Measurements from ENCODE around the gene MYEF2.

Gene MYEF2

DNA sequence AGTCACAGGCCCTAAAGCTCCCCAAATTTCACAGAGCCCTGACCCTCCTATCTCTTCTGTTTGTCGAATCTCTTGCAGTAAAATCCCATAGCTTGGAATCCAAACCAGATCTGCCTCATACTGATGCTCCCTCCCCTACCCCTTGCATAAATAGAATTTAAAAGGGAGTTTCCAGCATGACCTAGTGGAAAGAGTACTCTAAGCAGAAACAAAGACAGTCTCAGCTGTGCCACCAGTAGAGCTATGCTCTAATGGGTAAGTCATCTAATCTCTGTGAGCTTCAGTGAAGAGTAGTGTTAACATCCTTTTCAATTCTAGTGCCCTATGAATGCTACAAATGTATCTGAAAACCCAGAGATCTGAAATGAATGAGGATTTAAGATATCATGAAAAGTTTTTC, 24.0 kb upstream of the MYEF2 start:
- Histone ChIP-seq H3K4me3 (ENCODE audit: insufficient read depth, low read length, poor library complexity, severe bottlenecking) (no peak overlapping the region), H3K9me3 (ENCODE audit: insufficient read depth, low read length) (no peaks in the 10 kb centered on the region), H2AFZ (ENCODE audit: low read depth, low read length, severe bottlenecking) (no peak overlapping the region), H3K9ac (ENCODE audit: low read length) (no peak overlapping the region), H3K27me3 (ENCODE audit: low read length) (no peaks in the 10 kb centered on the region), H3K27ac (ENCODE audit: low read depth, low read length) (no peak overlapping the region), H3F3A (ENCODE audit: insufficient read depth) (no peaks in the 10 kb centered on the region), H3K9me2 (replicated peaks; ENCODE audit: insufficient read depth, low read length) (no peaks in the 10 kb centered on the region), H3K36me3 (ENCODE audit: low read length) (no peaks in the 10 kb centered on the region), H4K20me1 (ENCODE audit: low read depth, low read length) (no peaks in the 10 kb centered on the region), H3K4me2 (ENCODE audit: low read depth, low read length, poor library complexity, severe bottlenecking) (no peak overlapping the region), H3K79me2 (ENCODE audit: insufficient read depth, low read length) (no peaks in the 10 kb centered on the region)
- TF ChIP-seq, protein P1, sequence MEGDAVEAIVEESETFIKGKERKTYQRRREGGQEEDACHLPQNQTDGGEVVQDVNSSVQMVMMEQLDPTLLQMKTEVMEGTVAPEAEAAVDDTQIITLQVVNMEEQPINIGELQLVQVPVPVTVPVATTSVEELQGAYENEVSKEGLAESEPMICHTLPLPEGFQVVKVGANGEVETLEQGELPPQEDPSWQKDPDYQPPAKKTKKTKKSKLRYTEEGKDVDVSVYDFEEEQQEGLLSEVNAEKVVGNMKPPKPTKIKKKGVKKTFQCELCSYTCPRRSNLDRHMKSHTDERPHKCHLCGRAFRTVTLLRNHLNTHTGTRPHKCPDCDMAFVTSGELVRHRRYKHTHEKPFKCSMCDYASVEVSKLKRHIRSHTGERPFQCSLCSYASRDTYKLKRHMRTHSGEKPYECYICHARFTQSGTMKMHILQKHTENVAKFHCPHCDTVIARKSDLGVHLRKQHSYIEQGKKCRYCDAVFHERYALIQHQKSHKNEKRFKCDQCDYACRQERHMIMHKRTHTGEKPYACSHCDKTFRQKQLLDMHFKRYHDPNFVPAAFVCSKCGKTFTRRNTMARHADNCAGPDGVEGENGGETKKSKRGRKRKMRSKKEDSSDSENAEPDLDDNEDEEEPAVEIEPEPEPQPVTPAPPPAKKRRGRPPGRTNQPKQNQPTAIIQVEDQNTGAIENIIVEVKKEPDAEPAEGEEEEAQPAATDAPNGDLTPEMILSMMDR (IDR thresholded peaks at IDR 0.05; ENCODE audit: insufficient read depth, low read length, poor library complexity, severe bottlenecking): no peak
- no peak for TF ChIP-seq EZH2phosphoT487 (conservative IDR thresholded peaks at IDR 0.05; ENCODE audit: low read length)

DNA sequence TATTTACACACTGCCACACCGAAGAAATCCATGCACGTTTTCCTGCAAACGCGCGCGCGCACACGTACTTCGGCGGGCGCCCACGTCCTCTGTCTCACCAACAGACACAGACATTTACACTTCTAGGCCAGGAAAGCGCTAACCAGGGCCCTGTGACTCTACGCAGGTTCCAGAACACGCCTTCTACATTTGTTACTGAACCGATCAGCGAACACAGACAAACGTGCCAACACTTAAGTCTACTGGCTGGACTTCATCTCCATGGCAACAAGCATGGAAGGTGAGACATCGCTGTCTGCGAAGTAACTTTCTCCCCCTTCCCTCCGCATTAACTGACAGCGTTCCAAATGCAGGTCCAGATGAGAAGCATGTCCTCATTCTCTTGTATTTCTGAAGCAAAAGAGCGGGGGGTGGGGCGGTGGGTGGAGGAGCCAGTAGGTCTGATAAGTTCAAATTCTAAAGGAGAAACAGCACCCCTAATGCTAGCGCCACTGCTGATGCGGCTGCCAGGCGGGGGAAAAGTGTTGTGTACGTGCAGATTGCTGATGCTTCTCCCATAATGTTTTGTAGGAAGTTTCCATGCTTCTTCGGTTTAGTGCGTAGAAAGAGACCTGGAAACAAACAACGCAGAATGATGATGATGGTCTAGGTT, 13.6 kb upstream of the MYEF2 start, which contains the start of gene CTXN2:
Gene CTXN2 (plus strand): TSS at position 92 of the 652 bp plus-strand sequence. CDS start 9,636 bp downstream, outside the sequence.
- Histone ChIP-seq H3K36me3 (ENCODE audit: low read length) (no peaks in the 10 kb centered on the region), H3K79me2 (ENCODE audit: insufficient read depth, low read length) (no peaks in the 10 kb centered on the region), H2AFZ (ENCODE audit: low read depth, low read length, severe bottlenecking) (no peak within 1 kb of the TSS), H3K4me3 (ENCODE audit: insufficient read depth, low read length, poor library complexity, severe bottlenecking) (no peak within 1 kb of the TSS), H3F3A (ENCODE audit: insufficient read depth) (no peaks in the 10 kb centered on the region), H3K27me3 (ENCODE audit: low read length) (no peaks in the 10 kb centered on the region), H3K9me2 (replicated peaks; ENCODE audit: insufficient read depth, low read length) (no peaks in the 10 kb centered on the region), H3K9ac (ENCODE audit: low read length) (no peak within 1 kb of the TSS), H3K27ac (ENCODE audit: low read depth, low read length) (no peak within 1 kb of the TSS), H3K9me3 (ENCODE audit: insufficient read depth, low read length) (no peaks in the 10 kb centered on the region), H4K20me1 (ENCODE audit: low read depth, low read length) (no peaks in the 10 kb centered on the region), H3K4me2 (ENCODE audit: low read depth, low read length, poor library complexity, severe bottlenecking) (no peak within 1 kb of the TSS)
- TF ChIP-seq, protein P1 (IDR thresholded peaks at IDR 0.05; ENCODE audit: insufficient read depth, low read length, poor library complexity, severe bottlenecking): no peak
- TF ChIP-seq EZH2phosphoT487 (conservative IDR thresholded peaks at IDR 0.05; ENCODE audit: low read length): no peak

DNA sequence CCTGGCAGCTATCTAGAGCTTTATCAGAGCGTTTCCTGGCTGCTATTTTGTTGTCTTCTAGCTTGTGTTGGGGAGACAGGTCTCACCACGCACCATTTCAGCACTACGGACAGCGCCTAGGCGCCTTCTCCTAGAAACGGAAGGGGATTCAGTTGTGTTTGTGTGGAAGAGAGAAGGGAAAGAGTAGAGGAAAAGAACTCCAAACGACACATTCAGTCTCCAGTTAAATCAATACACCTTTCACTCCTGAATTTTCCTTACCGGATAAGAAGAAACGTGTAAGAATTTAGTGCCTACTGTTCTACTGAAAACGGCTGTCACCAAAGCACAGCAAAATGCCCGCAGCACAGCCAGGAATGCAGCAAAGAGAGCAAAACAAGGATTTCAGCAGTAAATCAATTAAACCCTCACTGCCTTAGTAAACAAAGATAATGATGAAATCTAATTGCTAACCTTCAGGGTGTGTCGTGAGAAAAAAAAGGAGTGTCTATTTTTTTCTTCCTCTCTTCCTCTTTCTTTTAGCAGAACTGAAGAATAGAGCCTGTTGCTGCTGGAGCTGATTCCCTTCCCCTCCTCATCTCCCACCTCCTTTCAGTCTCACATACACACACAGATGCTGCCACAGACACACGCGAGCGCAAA, 13.0 kb upstream of the MYEF2 start:
- Histone ChIP-seq H3K9me2 (replicated peaks; ENCODE audit: insufficient read depth, low read length) (no peaks in the 10 kb centered on the region), H2AFZ (ENCODE audit: low read depth, low read length, severe bottlenecking) (no peak overlapping the region), H3K27ac (ENCODE audit: low read depth, low read length) (no peak overlapping the region), H4K20me1 (ENCODE audit: low read depth, low read length) (no peaks in the 10 kb centered on the region), H3K4me3 (ENCODE audit: insufficient read depth, low read length, poor library complexity, severe bottlenecking) (no peak overlapping the region), H3K4me2 (ENCODE audit: low read depth, low read length, poor library complexity, severe bottlenecking) (no peak overlapping the region), H3F3A (ENCODE audit: insufficient read depth) (no peaks in the 10 kb centered on the region), H3K36me3 (ENCODE audit: low read length) (no peaks in the 10 kb centered on the region), H3K9me3 (ENCODE audit: insufficient read depth, low read length) (no peaks in the 10 kb centered on the region), H3K27me3 (ENCODE audit: low read length) (no peaks in the 10 kb centered on the region), H3K9ac (ENCODE audit: low read length) (no peak overlapping the region), H3K79me2 (ENCODE audit: insufficient read depth, low read length) (no peaks in the 10 kb centered on the region)
- TF ChIP-seq, protein P1 (IDR thresholded peaks at IDR 0.05; ENCODE audit: insufficient read depth, low read length, poor library complexity, severe bottlenecking): no peak
- TF ChIP-seq EZH2phosphoT487 (conservative IDR thresholded peaks at IDR 0.05; ENCODE audit: low read length): no peak
